HG03378 (cell line): Measurements from ENCODE around the gene TGM5.
"Not testable (repeated sequence)": the region's sequence is repeated elsewhere in the genome, so short reads cannot be mapped to it uniquely, and the experiment has no call there.

Source experiments
- ATAC-seq: cut with Tn5 transposase; IDR thresholded peaks from one replicate; pipeline ENCODE4 v1.9.1; 2021; ENCODE audit warnings: mild to moderate bottlenecking, moderate library complexity; ENCODE audit not compliant: unreplicated experiment

The TGM5 gene

DNA sequence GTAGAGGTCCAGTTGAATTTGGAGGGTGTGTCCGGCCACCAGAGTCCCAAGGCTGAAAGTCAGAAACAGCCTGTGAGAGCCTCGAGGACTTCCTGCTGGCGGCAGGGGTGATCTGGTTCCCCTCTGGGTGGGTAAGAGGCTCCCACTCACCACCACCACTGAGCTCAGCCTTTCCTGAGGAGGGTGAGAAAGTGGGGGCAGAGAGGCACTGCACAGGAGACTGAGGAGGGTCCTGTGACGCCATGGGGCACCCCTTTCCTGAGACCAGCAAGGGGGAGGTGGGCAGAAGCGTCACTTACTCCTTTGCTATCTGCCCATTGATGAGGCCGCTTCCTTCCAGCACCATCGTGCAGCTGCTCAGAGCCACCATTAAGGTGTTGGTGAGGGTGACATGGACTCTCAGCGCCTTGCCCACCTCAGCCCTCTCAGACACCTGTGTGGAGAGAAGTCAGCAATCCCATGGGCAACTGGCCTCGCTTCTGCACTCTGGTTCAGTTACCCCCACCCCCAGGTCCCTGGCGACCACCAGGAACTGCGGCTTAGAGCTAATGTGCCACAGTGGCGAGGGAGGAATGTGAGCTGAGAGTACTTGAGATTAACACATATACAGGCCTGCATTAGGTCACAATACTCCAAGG, 10.0 kb upstream of the TGM5 start:
- no peak for ATAC-seq

DNA sequence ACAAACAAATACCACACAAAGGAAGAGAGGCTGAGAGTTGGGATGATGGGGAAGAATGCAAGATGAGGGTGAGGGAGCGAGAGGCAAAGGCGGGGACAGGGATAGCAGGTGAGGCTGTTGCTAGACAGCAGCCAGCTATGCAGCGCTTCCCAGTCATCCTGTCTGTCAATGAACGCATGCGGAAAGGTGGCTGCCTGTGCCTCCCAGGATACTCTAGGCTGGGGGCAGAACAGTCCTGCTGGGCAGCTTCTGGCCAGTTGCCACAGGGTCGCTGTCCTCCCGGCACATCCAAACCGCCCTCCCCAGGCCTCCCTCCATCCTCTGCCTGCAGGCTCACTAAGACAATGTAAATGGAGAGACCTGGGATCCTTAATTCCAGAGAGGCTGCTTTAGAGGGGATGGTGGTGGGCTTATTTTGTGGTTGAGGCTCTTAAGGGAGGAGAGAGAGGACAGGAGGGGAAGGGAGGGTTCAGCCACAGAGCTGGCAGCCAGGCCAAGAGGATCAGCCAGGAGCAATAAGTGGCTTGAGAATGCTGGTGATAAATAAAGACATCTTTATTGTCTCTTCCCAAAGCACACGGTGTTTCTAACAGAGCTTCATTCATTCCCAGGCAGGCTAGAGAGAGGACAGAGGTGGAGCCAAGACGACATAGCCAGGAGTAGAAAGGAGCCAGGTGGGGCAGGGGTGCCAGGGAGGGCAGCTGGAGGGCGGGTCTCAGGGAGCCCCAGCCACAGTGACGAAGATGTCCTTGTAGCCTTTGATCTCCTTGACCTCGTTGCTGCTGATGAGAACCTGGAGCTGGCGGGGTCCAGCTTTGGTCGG, 9.2 kb upstream of the TGM5 start:
- ATAC-seq, result no peak

DNA sequence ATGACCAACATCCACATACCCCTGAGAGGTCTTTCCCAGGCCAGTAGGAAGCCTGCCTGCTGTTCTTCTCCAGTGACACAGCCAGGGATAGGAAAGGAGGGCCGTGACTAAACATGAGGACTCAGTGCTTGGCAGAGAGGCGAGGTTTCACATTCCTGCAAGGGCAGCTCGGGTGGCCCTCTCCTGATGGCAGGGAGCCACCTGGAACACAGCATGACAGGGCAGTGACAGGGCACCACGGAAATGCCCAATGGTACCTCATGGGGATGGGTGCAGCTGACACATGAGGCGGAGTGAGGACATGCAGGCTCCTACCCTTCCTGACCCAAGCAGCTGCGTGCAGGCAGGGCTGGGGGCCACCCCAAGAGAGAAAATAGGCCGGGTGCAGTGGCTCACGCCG, 7.4 kb upstream of the TGM5 start:
- no peak for ATAC-seq

DNA sequence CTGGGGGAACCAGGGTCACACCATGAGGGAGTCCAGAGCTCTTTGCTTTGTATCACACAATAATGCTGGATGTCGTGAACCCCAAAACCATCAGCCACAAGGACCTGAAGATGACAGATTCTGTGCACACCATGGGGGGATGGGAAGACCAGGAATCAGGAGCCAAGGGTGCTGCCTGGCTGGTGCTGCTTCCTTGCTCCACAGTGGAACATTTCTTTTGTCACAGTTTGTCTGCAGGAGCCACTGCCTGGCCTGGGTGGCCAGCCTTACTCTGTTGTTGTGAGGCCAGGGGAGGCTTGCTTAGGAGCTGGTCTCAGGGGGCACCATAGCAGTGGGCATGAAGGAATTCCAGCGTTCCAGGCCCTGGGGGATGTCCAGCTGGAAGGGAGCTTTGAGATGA, 6.5 kb upstream of the TGM5 start:
- no peak for ATAC-seq

DNA sequence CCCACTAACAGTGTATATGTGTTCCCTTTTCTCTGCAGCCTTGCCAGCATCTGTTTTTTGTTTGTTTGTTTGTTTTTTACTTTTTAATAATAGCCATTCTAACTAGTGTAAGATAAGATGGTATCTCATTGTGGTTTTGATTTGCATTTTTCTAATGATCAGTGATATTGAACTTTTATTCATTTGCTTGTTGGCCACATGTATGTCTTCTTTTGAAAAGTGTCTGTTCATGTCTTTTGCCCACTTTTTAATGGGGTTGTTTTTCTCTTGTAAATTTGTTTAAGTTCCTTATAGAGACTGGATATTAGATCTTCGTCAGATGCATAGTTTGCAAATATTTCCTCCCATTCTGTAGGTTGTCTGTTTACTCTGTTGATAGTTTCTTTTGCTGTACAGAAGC, 5.2 kb upstream of the TGM5 start:
- ATAC-seq, result not testable (repeated sequence)

DNA sequence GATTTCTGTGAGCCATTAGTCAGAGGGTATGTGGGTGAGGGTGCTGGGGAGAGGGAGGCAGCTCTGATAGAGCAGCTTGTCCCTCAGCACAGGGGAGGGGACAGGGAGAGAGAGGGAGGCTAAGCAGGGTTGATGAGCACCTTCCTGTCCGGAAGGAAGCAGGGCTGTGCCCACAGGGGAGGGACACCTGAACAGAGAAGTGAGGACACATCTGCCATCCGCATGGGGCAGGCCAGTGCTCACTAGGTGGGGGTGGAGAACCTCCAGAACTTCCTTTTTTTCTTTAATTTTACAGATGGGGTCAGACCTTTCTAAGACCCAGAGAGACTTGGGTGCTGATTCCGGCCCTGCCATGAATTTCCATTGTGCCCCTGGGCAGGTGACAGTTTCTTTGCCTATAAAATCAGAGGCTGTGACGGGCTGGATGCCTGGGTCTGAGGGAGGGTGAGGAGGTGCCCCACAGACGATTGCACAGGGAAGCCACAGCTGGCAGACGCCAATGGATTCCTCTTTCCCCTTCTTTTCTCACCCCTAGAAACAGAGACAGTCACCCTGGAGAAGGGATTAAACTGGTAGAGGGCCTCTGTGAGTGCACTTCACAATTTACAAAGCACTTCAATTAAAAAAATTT, 4.1 kb upstream of the TGM5 start:
- no peak for ATAC-seq

DNA sequence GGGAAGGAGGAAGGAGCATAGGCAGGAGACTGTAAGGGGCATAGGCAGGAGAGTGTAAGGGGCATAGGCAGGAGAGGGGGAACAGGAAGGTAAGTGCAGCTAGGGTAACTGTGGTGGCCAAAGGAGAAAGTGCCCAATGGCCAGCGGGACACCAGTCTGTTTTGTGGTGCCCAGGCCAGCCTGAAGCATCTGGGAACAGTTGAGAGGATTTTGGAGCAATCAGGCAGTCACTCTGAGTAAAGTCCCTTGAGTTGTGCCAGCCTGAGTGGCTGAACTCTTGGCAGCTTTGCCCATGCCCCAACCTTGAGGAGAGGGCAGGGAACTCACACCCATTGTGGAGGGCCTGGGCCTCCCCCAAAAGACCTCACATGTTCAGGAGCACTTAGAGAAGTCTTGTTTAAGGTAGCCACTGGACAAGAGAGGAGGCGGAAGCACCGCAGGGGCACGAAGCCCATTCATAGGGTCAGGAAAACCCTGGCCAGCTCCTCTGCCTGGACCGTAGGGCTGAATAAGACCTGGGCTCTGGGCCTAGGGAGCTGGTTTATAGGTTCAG, 3.5 kb upstream of the TGM5 start:
- no peak for ATAC-seq

DNA sequence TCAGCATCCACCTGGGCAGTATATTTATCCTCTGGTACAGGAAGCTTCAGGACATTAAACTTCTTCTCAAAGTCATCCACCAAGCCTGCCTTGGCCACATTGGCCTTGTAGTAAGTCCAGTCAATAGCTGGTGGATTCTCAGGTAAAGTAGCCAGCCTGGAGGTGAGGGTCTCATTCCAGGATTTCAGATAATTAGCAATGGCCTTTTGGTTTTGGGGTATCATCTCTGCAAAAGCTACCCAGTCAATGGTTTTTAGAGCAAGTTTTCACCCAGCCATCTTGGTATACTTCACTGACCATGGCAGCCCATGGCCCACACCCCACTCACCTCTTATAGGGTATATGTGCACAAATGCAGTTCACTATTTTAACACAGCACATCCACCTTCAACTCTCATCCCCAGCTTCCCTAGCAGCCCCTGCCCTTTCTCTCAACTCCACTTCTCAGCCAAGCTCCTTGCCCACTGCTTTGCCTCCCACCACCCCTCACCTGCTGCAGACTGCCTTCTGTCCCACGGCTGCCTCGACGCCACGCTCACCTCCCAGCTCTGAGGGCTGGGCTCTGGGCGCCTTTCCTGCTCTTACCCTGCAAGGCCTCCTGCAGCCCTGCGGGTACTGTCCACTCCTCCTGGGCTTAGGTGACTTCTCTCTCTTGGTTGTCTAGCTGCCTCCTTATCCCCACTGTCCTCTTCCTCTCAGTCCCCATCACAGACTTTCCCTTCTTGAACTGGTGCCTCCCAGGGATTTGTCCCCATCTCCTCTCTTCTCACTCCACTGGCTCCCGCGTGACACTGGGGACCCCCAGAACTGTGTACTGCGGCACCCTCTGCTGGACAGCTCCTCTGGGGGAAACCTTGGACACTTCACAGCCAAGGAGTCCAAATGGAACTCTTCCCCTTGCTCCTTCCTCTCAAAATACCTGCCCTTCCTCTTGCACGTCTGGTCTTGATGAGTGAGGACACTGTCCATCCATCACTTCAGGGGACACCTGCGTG, 1.7 kb upstream of the TGM5 start:
- no peak for ATAC-seq

DNA sequence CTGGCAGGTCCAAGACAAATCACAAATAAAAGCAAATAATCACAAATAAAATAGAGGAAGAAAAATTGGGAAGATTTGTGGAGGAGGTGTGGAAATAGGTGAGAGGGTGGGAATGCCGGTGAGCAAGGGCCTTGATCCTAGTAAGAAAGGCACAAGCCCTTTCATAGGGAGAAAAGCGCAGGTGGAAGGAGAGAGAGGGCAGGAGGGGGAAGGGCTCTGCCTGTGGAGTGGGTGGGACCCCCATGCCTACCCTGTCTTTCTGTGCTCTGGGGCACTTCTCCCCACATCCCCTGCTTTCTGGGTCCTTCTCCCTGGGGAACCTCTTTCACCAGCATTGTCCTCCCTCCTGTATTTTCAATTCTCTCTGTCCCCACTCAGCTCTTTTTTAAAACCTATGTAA, 711 bp upstream of the TGM5 start:
- ATAC-seq, result no peak

DNA sequence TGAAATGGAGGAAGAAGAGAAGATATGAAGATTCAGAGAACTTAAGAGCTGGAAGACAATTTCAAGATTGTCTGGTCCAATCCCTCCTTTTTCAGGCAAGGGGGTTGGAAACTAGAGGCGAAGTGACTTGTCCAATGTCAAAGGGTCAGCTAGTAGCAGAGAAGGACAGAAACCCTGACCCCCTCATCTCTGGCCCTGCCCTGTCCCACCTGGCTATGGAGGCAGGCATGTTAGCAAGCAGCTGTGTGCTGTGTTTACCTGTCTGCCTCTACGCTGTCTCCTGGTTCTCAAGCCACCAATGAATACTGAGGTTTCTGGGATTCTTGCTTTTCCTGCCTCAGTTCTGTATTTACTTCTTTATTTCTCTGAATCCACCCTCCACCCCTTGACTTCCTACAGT, 342 bp downstream of the TGM5 start:
- no peak for ATAC-seq

DNA sequence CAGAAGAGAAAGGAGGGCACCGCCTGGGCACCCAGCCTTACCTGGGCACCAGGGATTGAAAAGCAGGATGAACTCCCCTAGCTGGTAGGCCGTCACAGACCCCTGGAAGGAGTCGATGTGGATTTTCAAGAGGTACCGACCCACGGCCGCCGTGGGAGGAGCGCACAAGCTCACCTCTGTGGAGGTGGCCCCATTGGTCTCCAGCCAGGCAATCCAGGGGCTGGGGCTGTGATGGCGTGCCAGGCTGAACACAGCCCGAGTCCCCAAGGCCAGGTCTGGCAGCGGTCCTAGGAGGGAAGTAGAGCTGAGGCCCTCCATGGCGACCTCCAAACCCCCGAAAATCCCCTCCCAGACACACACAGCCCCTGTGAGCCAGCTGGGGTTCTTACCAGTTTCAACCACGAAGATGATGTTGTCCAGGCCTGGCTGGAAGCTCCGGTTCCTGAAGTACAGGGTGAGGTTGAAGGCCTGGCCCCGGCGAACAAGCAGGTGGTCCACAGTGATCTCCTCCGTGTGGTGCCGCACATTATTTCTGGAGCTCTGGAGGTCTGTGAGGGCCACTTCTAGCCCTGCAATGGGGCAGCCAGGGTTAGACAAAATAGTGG, 6.6 kb downstream of the TGM5 start:
- ATAC-seq, result no peak

DNA sequence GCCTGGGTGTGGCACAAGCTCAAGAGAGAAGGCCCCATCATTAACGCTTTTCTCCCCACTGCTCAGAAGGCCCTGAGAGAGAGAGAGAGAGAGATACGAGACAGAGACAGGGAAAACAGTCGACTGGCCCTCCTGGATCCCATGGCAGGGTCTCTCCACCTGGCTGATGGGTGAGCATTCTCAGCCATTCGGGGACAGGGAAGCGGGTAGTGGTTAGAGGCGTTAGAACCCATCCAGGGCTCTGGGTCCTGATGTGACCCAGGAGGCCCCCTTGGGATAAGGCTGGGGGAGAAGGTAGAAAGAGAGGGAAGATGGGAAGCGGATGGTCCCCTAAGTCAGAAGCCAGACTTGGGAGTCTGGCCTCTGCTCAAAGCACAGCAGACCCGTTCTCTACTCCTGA, 7.9 kb downstream of the TGM5 start:
- ATAC-seq, result no peak

DNA sequence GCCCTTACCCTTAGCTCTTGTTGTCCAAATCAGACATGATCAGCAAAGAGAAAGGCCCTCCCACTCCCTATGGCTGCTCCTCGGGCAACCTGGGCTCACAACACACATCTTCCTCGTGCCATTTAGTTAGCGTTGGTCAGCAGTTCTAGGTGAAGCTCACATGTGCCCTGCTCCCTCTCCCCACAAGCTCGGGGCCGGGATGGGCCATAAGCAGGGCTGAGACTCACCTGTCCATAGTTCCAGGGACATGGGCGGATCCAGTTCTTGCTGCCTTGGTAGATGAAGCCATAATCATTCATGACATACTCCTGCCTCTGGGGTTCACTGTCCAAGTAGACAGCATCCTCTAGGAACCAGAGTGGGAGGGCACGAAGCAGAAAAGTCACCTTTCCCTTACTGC, 10.4 kb downstream of the TGM5 start:
- no peak for ATAC-seq

DNA sequence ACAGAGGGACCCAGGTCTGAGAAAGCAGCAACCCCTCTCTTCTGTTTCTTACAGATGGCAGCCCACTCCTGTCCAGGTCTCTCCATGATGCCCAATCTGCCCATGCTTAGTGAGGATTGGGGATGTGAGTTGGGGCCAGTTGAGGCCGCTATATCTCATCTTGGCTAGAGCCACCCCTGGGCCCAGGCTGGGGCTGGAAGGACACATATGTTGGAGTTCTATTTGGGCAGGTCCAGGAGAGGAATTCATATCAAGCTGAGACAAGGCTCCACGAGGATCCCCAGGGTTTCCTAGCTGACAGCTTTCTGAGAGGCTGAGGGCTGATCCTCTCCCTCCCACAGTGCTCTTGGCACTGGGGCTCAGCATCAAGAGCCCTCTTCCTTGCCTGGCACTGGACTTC, 11.4 kb downstream of the TGM5 start:
- no peak for ATAC-seq

DNA sequence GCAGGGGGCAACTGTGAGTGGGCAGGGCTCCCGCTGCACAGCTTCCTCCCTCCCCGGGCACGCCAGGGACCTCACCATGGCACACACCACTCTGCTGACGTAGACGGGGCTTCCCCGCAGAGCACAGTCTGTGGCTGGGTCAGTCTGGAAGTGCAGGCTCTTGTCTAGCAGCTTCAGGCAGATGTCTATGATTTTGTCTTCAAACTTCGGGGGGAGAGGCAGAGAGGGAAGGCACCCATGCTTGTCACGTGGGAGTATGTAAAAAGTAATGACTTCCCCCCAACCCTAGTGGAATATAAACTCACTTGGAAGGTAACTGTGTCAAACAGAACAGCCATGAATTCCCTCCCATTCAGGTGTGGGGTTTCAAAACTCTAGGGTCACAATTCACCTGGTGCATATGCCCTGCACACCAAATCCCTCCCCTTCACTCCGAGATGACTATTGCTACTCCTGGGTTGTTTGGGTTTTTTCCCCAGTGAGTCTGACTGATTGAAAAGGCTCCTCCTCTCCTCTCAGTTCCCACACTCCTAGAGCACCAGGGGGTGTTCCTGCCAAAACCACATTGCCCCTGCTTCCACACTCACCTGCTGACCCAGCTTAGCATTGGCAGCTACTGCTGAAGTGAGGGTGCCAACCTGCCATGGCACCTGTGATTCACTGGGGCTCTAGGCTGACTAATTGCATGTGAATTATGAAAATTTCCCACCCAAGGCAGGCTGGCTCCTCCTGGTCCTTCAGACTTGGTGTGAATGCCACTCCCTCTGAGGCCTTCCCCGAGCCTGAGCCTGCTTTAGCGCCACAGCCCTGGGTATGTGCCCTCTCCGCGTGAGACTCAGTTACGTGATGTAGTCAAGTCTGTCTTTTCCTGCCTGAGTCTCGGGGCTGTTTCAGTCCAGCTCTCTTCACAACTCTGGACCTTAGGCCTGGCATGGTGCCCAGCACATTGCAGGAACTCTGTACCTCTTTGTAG, 13.0 kb downstream of the TGM5 start:
- ATAC-seq, result no peak

DNA sequence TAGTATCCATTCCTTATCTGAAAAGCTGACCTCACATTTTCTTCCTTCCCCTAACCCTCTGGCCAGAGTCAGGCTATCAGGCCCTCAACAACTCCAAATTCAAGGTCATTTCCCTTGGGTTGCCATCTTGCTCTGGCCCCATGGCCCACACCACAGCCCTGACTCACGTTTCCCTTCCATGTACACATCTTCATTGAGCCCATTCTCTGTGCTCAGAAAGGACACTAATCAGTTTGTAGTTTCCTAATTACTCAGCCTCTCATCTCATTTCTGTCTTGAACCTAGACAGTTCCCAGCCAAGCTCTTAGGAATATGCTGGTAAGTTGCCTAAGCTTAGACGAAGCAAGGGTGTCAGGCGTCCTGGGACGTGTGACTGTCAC, 14.9 kb downstream of the TGM5 start:
- ATAC-seq, result no peak

DNA sequence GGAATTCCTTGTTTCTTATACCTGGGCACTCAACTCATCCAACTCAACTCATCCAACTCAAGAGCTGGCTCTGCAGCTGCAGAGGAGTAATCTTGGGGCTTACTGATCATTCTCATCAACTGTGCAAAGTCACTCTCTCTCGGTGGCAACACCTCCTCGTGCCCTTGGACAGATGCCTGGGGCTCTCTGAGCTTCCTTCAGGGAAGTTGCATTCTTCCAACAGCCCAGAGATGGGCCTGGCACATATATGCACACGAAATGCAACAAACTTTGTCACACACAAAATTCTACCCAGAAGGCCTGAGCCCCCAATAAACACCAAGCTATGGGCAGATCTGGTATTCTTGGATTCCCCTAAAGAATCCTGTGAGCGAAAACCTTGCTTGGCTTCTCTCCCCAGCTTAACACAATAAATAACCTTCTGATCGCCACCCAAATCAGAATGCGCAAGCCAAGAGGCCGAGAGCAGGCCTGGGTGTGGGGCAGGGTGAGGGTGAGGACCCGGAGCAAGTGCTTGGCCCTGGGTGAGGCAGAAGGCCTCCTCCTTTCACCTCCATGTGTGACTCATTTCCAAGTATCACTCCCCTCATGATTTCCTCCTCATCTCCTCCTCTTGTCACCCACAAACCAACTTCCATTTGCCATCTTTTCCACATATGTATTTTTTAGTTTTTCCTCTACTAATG, 15.4 kb downstream of the TGM5 start:
- ATAC-seq, result no peak

DNA sequence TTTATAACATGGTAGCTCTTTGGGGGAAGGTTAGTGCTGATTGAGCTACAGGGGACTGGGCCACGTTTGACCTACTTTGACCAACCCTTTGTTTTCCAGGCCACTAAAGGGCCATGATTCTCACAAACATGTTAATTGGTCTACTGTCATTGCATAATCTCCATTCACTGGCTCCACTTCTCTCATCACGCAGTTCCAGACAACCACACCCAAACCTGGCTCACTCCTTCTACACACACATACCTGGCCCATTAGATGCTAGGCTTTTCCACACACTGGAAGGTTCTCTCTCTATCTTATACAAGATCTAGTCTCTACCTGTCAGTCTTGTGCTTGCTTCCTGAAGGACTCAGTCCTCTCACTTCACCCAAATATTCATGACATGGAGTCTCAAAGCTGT, 15.9 kb downstream of the TGM5 start:
- ATAC-seq, result no peak
